ENCODE results near the gene PTPRE. TPM values are rescaled to one million over a fixed set of nuclear protein-coding genes. Genes with fewer than 3 reads are reported as not detected.

PTPRE gene
- total and polyA plus RNA-seq, 2 of the 4 experiments (the other 2 are of a cell fraction): 0.34 to 0.54 TPM

- Histone ChIP-seq H3K4me3 (ENCODE audit: insufficient read depth, low read depth, low read length) (no peak overlapping the region), H4K20me1 (ENCODE audit: insufficient read depth, low read length) (no peaks in the 10 kb centered on the region), H3K9me3 (ENCODE audit: control insufficient read depth, insufficient read depth, low read length) (0 out of 2 replicates have a peak, but pooled peaks cover 5% of the 10 kb centered on the region), H2AK9ac (replicated peaks; ENCODE audit: low read depth, low read length, poor library complexity) (no peak overlapping the region), H3K9ac (ENCODE audit: low read depth, low read length) (no peak overlapping the region), H3K27me3 (ENCODE audit: control insufficient read depth, insufficient read depth, low read length) (no peaks in the 10 kb centered on the region; the same call in 1 of the 2 replicates), H2BK5ac (ENCODE audit: low read depth, low read length, poor library complexity, severe bottlenecking) (no peak overlapping the region), H3K9me1 (ENCODE audit: insufficient read depth, low read length) (no peaks in the 10 kb centered on the region), H3K4me2 (ENCODE audit: low read depth, low read length) (no peak overlapping the region), H2BK20ac (ENCODE audit: low read depth, low read length) (no peak overlapping the region), H4K8ac (ENCODE audit: low read depth in 2 of 2, low read length in 2 of 2) (no peak overlapping the region), H3K36me3 (ENCODE audit: control insufficient read depth, insufficient read depth, low read length) (no peaks in the 10 kb centered on the region), H2AFZ (replicated peaks; ENCODE audit: low read length, poor library complexity) (no peak overlapping the region), H4K5ac (ENCODE audit: low read depth, low read length) (no peak overlapping the region), H3K14ac (replicated peaks; ENCODE audit: low read depth, low read length) (no peak overlapping the region), H3K4ac (ENCODE audit: low read depth, low read length) (no peak overlapping the region), H3K79me1 (ENCODE audit: low read depth in 1 of 2, low read length in 2 of 2) (no peaks in the 10 kb centered on the region), H3K27ac (ENCODE audit: insufficient read depth, low read length) (no peak overlapping the region), H2AK5ac (ENCODE audit: low read depth, low read length) (no peak overlapping the region), H2BK120ac (ENCODE audit: low read depth, low read length) (no peak overlapping the region), H3K4me1 (ENCODE audit: control insufficient read depth, insufficient read depth, low read length) (no peaks in the 10 kb centered on the region), H3K18ac (ENCODE audit: low read depth, low read length) (no peak overlapping the region), H3K23ac (ENCODE audit: low read depth, low read length) (no peak overlapping the region), H2BK15ac (ENCODE audit: low read depth, low read length) (no peak overlapping the region), H4K91ac (ENCODE audit: insufficient read depth, low read depth, low read length) (no peak overlapping the region), H3K56ac (ENCODE audit: extremely low read depth, insufficient read depth, low read length) (no peak overlapping the region)
- intact Hi-C loops (cut with micrococcal nuclease) (no loop called here), in situ Hi-C loops (cut with MboI; ENCODE audit: low sequenced_read_pairs) (no loop called here), dilution Hi-C loops (cut with HindIII; ENCODE audit: low sequenced_read_pairs, unreplicated experiment) (no loop called here)
- ATAC-seq (ENCODE audit: low read depth): no peak
- no TSS peak for BruUV-seq (replicated peaks)
- no peak for DNase-seq
- TF ChIP-seq RCOR1 (IDR thresholded peaks at IDR 0.05; ENCODE audit: insufficient replicate concordance, low read length): no peak
- TF ChIP-seq SMC3 (IDR thresholded peaks at IDR 0.05; ENCODE audit: low read depth, low read length): no peak
- no peak for TF ChIP-seq MAFK (IDR thresholded peaks at IDR 0.05; ENCODE audit: low read depth, low read length)
- no peak for TF ChIP-seq CEBPB (IDR thresholded peaks at IDR 0.05; ENCODE audit: low read depth, low read length)
- TF ChIP-seq RAD21 (IDR thresholded peaks at IDR 0.05; ENCODE audit: low read length): no peak
- TF ChIP-seq FOS (IDR thresholded peaks at IDR 0.05; ENCODE audit: low read depth, low read length): no peak
- no peak for TF ChIP-seq BHLHE40 (IDR thresholded peaks at IDR 0.05; ENCODE audit: low read depth, low read length)
- no peak for TF ChIP-seq POLR2A (IDR thresholded peaks at IDR 0.05; ENCODE audit: low read depth, low read length)
- no peak for TF ChIP-seq RFX5 (IDR thresholded peaks at IDR 0.05; ENCODE audit: low read depth, low read length)
- 53% methylated on average over 4 of the region's 7 CpGs; no CpG with 5 or more reads in 1 of the 2 experiments for WGBS, 2 experiments (ENCODE audit: extremely low coverage in 2 of 2, insufficient read length in 1 of 2)
- ChIA-PET POLR2A (ENCODE audit: unreplicated experiment) (no interaction called here), CTCF (no interaction called here)
These were observed 35.3 kb upstream of the PTPRE start for GRCh38 chr10:127871631-127872010.
